Activated naive CD4-positive, alpha-beta T cell (primary cell): ENCODE measurements around the gene MZF1.
"Not testable (repeated sequence)": the region's sequence is repeated elsewhere in the genome, so short reads cannot be mapped to it uniquely, and the experiment has no call there.

Experiments
- DNase-seq, 4 experiments: peaks; one replicate each; lab custom pipeline; 2025; lab: John Stamatoyannopoulos, UW

The MZF1 gene

GRCh38 chr19:58555369-58555885 lies 17.7 kb downstream of the MZF1 start:
- no peak for DNase-seq

- no peak for DNase-seq
Measured at GRCh38 chr19:58554494-58555368, 18.4 kb downstream of the MZF1 start, which contains the start of gene CHMP2A. TSS of gene CHMP2A (minus strand) at chr19:58555105. CDS start at chr19:58554212, 893 bp downstream.

GRCh38 chr19:58553799-58554493 lies 19.2 kb downstream of the MZF1 start:
- DNase-seq: no peak

- DNase-seq: no peak
Measured at GRCh38 chr19:58552655-58553054, 20.5 kb downstream of the MZF1 start.

GRCh38 chr19:58551577-58552471 lies 21.3 kb downstream of the MZF1 start:
- no peak for DNase-seq

GRCh38 chr19:58551123-58551497 lies 22.0 kb downstream of the MZF1 start:
- no peak for DNase-seq

GRCh38 chr19:58550362-58551122 lies 22.6 kb downstream of the MZF1 start:
- DNase-seq: no peak

GRCh38 chr19:58549664-58550361 lies 23.3 kb downstream of the MZF1 start:
- no peak for DNase-seq

GRCh38 chr19:58548859-58549663 lies 24.1 kb downstream of the MZF1 start:
- no peak for DNase-seq

- DNase-seq: no peak
Measured at GRCh38 chr19:58547323-58548312, 25.5 kb downstream of the MZF1 start.

GRCh38 chr19:58546019-58546530 lies 27.1 kb downstream of the MZF1 start:
- no peak for DNase-seq

- DNase-seq: no peak
Measured at GRCh38 chr19:58545286-58546018, 27.7 kb downstream of the MZF1 start.

GRCh38 chr19:58544591-58545285 lies 28.4 kb downstream of the MZF1 start:
- DNase-seq: no peak

- DNase-seq: no peak
Measured at GRCh38 chr19:58543826-58544590, 29.1 kb downstream of the MZF1 start, which contains the start of gene TRIM28. TSS of gene TRIM28 (plus strand) at chr19:58544064. CDS start at chr19:58544758, 694 bp downstream.

GRCh38 chr19:58542641-58543372 lies 30.3 kb downstream of the MZF1 start:
- DNase-seq: not testable (repeated sequence)
